Inferior parietal cortex (tissue), 1 donor: ENCODE results near the gene TRAF1.
"Not testable (repeated sequence)": the region's sequence is repeated elsewhere in the genome, so short reads cannot be mapped to it uniquely, and the experiment has no call there.

Experiments used
- DNase-seq: peaks from one replicate; pipeline ENCODE4 v3.0.0-alpha.2; 2016; ENCODE audit errors: extremely low spot score

TRAF1 gene

GRCh38 chr9:120926397-120926928 is at the start of gene TRAF1:
TSS of gene TRAF1 (minus strand) at chr9:120926796. CDS start at chr9:120926075, 721 bp downstream.
- DNase-seq, result no peak

GRCh38 chr9:120974921-120975320 is 48.3 kb upstream of the TRAF1 start:
- DNase-seq, result no peak

- no peak for DNase-seq
These were observed 47.6 kb upstream of the TRAF1 start for GRCh38 chr9:120974181-120974580.

GRCh38 chr9:120971938-120972337 is 45.3 kb upstream of the TRAF1 start:
- DNase-seq, result no peak

GRCh38 chr9:120971471-120971870 is 44.9 kb upstream of the TRAF1 start:
- DNase-seq, result not testable (repeated sequence)

GRCh38 chr9:120970244-120970643 is 43.6 kb upstream of the TRAF1 start:
- DNase-seq, result no peak

- DNase-seq, result peak; percentile 52
These were observed 39.4 kb upstream of the TRAF1 start for GRCh38 chr9:120966013-120966369.

GRCh38 chr9:120965344-120966012 is 38.9 kb upstream of the TRAF1 start:
- peak; percentile 66 for DNase-seq

GRCh38 chr9:120961936-120962335 is 35.3 kb upstream of the TRAF1 start:
- no peak for DNase-seq

GRCh38 chr9:120960001-120960400 is 33.4 kb upstream of the TRAF1 start:
- no peak for DNase-seq

- no peak for DNase-seq
These were observed 30.3 kb upstream of the TRAF1 start for GRCh38 chr9:120956862-120957261.

- DNase-seq, result no peak
These were observed 25.5 kb upstream of the TRAF1 start for GRCh38 chr9:120951960-120952618.

- DNase-seq, result no peak
These were observed 24.1 kb upstream of the TRAF1 start for GRCh38 chr9:120950421-120951388.

GRCh38 chr9:120949290-120949689 is 22.7 kb upstream of the TRAF1 start:
- no peak for DNase-seq

GRCh38 chr9:120948824-120949223 is 22.2 kb upstream of the TRAF1 start:
- DNase-seq, result no peak

- DNase-seq, result no peak
These were observed 20.6 kb upstream of the TRAF1 start for GRCh38 chr9:120947222-120947621.

- no peak for DNase-seq
These were observed 19.7 kb upstream of the TRAF1 start for GRCh38 chr9:120946259-120946658.

GRCh38 chr9:120944948-120945347 is 18.4 kb upstream of the TRAF1 start:
- no peak for DNase-seq

GRCh38 chr9:120944434-120944843 is 17.8 kb upstream of the TRAF1 start:
- no peak for DNase-seq

- no peak for DNase-seq
These were observed 15.8 kb upstream of the TRAF1 start for GRCh38 chr9:120942186-120943001.

- no peak for DNase-seq
These were observed 14.6 kb upstream of the TRAF1 start for GRCh38 chr9:120941046-120941770.
